Loucy (cell line): ENCODE results near the gene WFIKKN1.

ENCODE experiments used
- H2AFZ ChIP-seq: fragments of 200-600 bp; sonication (generic); 2 replicates; pipeline ENCODE4 v1.6.0; 2016; ENCODE audit warnings: antibody characterized with exemption, mild to moderate bottlenecking, low read length, moderate library complexity
- H3F3A ChIP-seq: fragments of 200-600 bp; 2 replicates; pipeline ENCODE4 v1.6.0; 2016; ENCODE audit warnings: antibody characterized with exemption, low read depth, mild to moderate bottlenecking
- H3K27me3 ChIP-seq: fragments of 200-600 bp; sonication (generic); 2 replicates; pipeline ENCODE4 v1.6.1; 2014; ENCODE audit warnings: low read length, mild to moderate bottlenecking; ENCODE audit not compliant: insufficient read depth, poor library complexity, severe bottlenecking
- H3K36me3 ChIP-seq: fragments of 200-600 bp; sonication (generic); 2 replicates; pipeline ENCODE4 v1.6.1; 2016; ENCODE audit warnings: low read length; ENCODE audit not compliant: insufficient read depth
- H3K4me1 ChIP-seq: fragments of 200-600 bp; sonication (generic); 2 replicates; pipeline ENCODE4 v1.5.1; 2014; ENCODE audit warnings: low read length, mild to moderate bottlenecking; ENCODE audit not compliant: insufficient read depth, poor library complexity, severe bottlenecking
- H3K4me2 ChIP-seq: fragments of 200-600 bp; sonication (generic); 2 replicates; pipeline ENCODE4 v1.6.0; 2014; ENCODE audit warnings: antibody characterized with exemption, low read length, low read depth, mild to moderate bottlenecking; ENCODE audit not compliant: poor library complexity, severe bottlenecking
- H3K4me3 ChIP-seq: fragments of 200-600 bp; sonication (generic); 2 replicates; pipeline ENCODE4 v1.5.1; 2014; ENCODE audit warnings: low read length, mild to moderate bottlenecking, mixed read lengths; ENCODE audit not compliant: poor library complexity, severe bottlenecking
- H3K79me2 ChIP-seq: fragments of 200-600 bp; sonication (generic); 2 replicates; pipeline ENCODE4 v1.6.1; 2014; ENCODE audit warnings: low read length; ENCODE audit not compliant: insufficient read depth
- H3K9ac ChIP-seq: fragments of 200-600 bp; sonication (generic); 2 replicates; pipeline ENCODE4 v1.6.0; 2014; ENCODE audit warnings: mild to moderate bottlenecking, low read depth, low read length, moderate library complexity; ENCODE audit not compliant: poor library complexity, severe bottlenecking
- H3K9me2 ChIP-seq: fragments of 200-600 bp; sonication (generic); replicated peaks from 2 replicates; pipeline ENCODE4 v1.6.1; 2016; ENCODE audit warnings: low read depth, low read length, mixed read lengths
- H3K9me3 ChIP-seq: fragments of 200-600 bp; sonication (generic); 2 replicates; pipeline ENCODE4 v1.6.1; 2014; ENCODE audit warnings: mild to moderate bottlenecking, antibody characterized with exemption, low read length, low read depth; ENCODE audit not compliant: insufficient read depth
- H4K20me1 ChIP-seq: fragments of 200-600 bp; sonication (generic); 2 replicates; pipeline ENCODE4 v1.6.0; 2014; ENCODE audit warnings: antibody characterized with exemption, low read length, mild to moderate bottlenecking; ENCODE audit not compliant: insufficient read depth, poor library complexity, severe bottlenecking
- EZH2phosphoT487 ChIP-seq: fragments of 200-600 bp; IDR thresholded peaks from 2 replicates; pipeline ENCODE4 v1.6.1; 2018; ENCODE audit warnings: antibody characterized with exemption, mild to moderate bottlenecking, moderate library complexity, borderline replicate concordance
- TF ChIP-seq, protein P1 (sequence below): fragments of 200-600 bp; sonication (generic); conservative IDR thresholded peaks from 2 replicates; pipeline ENCODE4 v1.5.1; 2014; ENCODE audit warnings: mild to moderate bottlenecking, antibody characterized with exemption, low read length

The WFIKKN1 gene

GRCh38 chr16:662095-662494 lies 31.3 kb downstream of the WFIKKN1 start:
- Histone ChIP-seq H2AFZ (no peak overlapping the region), H3K4me1 (no peaks in the 10 kb centered on the region), H3K9me2 (no peaks in the 10 kb centered on the region), H3F3A (no peaks in the 10 kb centered on the region), H3K4me2 (no peak overlapping the region), H3K9ac (no peak overlapping the region), H3K79me2 (no peaks in the 10 kb centered on the region), H3K4me3 (no peak overlapping the region), H4K20me1 (no peaks in the 10 kb centered on the region), H3K9me3 (no peaks in the 10 kb centered on the region), H3K27me3 (no peaks in the 10 kb centered on the region), H3K36me3 (no peaks in the 10 kb centered on the region)
- TF ChIP-seq, protein P1, sequence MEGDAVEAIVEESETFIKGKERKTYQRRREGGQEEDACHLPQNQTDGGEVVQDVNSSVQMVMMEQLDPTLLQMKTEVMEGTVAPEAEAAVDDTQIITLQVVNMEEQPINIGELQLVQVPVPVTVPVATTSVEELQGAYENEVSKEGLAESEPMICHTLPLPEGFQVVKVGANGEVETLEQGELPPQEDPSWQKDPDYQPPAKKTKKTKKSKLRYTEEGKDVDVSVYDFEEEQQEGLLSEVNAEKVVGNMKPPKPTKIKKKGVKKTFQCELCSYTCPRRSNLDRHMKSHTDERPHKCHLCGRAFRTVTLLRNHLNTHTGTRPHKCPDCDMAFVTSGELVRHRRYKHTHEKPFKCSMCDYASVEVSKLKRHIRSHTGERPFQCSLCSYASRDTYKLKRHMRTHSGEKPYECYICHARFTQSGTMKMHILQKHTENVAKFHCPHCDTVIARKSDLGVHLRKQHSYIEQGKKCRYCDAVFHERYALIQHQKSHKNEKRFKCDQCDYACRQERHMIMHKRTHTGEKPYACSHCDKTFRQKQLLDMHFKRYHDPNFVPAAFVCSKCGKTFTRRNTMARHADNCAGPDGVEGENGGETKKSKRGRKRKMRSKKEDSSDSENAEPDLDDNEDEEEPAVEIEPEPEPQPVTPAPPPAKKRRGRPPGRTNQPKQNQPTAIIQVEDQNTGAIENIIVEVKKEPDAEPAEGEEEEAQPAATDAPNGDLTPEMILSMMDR = no peak
- no peak for TF ChIP-seq EZH2phosphoT487

DNA sequence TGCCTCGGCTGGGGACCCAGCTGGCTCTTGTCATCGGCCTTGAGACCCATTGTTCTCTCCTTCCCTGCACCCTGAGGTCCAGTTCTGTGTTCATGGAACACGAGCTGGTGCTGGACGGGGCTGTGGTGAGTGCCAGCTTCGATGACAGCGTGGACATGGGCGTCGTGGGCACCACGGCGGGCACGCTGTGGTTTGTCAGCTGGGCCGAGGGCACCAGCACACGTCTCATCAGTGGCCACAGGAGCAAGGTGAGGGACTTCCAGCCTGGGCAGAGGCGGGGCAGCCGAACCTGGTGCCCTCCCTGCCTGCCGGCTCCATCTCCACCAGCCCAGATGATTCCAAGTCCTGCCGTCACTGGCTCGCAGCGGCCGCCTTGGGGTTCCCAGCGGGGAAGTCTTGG lies 31.8 kb downstream of the WFIKKN1 start:
- Histone ChIP-seq H3F3A (no peaks in the 10 kb centered on the region), H3K27me3 (no peaks in the 10 kb centered on the region), H3K9me2 (no peaks in the 10 kb centered on the region), H2AFZ (no peak overlapping the region), H3K9me3 (no peaks in the 10 kb centered on the region), H3K36me3 (no peaks in the 10 kb centered on the region), H4K20me1 (no peaks in the 10 kb centered on the region), H3K4me1 (peaks cover 4% of the 10 kb centered on the region), H3K9ac (no peak overlapping the region), H3K4me3 (no peak overlapping the region), H3K4me2 (no peak overlapping the region), H3K79me2 (no peaks in the 10 kb centered on the region)
- TF ChIP-seq, protein P1 = no peak
- no peak for TF ChIP-seq EZH2phosphoT487

GRCh38 chr16:666572-666971 lies 35.8 kb downstream of the WFIKKN1 start:
- H3F3A ChIP-seq = no peaks in the 10 kb centered on the region
- H3K4me2 ChIP-seq = no peak overlapping the region
- H4K20me1 ChIP-seq = no peaks in the 10 kb centered on the region
- H3K4me3 ChIP-seq = no peak overlapping the region
- no peaks in the 10 kb centered on the region for H3K27me3 ChIP-seq
- H3K79me2 ChIP-seq = peaks cover 17% of the 10 kb centered on the region; the same call in 1 of the 2 replicates
- peaks cover 5% of the 10 kb centered on the region for H3K4me1 ChIP-seq
- H3K9me3 ChIP-seq = no peaks in the 10 kb centered on the region
- H3K9ac ChIP-seq = no peak overlapping the region
- H3K36me3 ChIP-seq = no peaks in the 10 kb centered on the region
- no peaks in the 10 kb centered on the region for H3K9me2 ChIP-seq
- H2AFZ ChIP-seq = no peak overlapping the region
- TF ChIP-seq, protein P1 = no peak
- TF ChIP-seq EZH2phosphoT487 = no peak
